A673 (cell line): ENCODE results near the gene GPR153. TPM values are rescaled to one million over a fixed set of nuclear protein-coding genes. Genes with fewer than 3 reads are reported as not detected.

ENCODE experiments used
- BruUV-seq: library from RNA; stranded (reverse); fragments of 400-500 nt; replicated peaks from 2 replicates; lab custom pipeline; 2021; lab: Mats Ljungman, UMichigan
- CTCF ChIA-PET: fragments of 300-600 bp; sonication (Branson Sonifier 250); formaldehyde crosslinking; loops from one replicate; lab custom pipeline; 2022; ENCODE audit warnings: antibody characterized with exemption; lab: Charles Lee
- POLR2A ChIA-PET: fragments of 300-600 bp; sonication (Branson Sonifier 250); formaldehyde crosslinking; loops from one replicate; lab custom pipeline; 2022; ENCODE audit warnings: antibody characterized with exemption; ENCODE audit not compliant: low non-redundant PET; lab: Charles Lee
- DNase-seq: peaks from one replicate; pipeline ENCODE4 v3.0.0-alpha.2; 2015; ENCODE audit warnings: low spot score
- H3K27ac ChIP-seq: fragments of 200-600 bp; sonication (generic); 2 replicates; pipeline ENCODE4 v1.5.1; 2016; ENCODE audit warnings: mixed run types, low read depth, mild to moderate bottlenecking, mixed read lengths, antibody characterized with exemption, low read length; ENCODE audit not compliant: poor library complexity, severe bottlenecking
- H3K27me3 ChIP-seq: fragments of 200-600 bp; sonication (generic); replicated peaks from 2 replicates; pipeline ENCODE4 v1.6.1; 2017; ENCODE audit warnings: mixed run types, low read depth, mild to moderate bottlenecking, mixed read lengths, antibody characterized with exemption, low read length; ENCODE audit not compliant: insufficient read depth, poor library complexity
- H3K36me3 ChIP-seq: fragments of 200-600 bp; sonication (generic); 2 replicates; pipeline ENCODE4 v1.6.1; 2016; ENCODE audit warnings: mixed run types, mild to moderate bottlenecking, mixed read lengths, antibody characterized with exemption, low read length; ENCODE audit not compliant: insufficient read depth, poor library complexity, severe bottlenecking
- H3K4me1 ChIP-seq: fragments of 200-600 bp; sonication (generic); 2 replicates; pipeline ENCODE4 v1.6.1; 2017; ENCODE audit warnings: mixed run types, mild to moderate bottlenecking, mixed read lengths, antibody characterized with exemption, low read length; ENCODE audit not compliant: insufficient read depth, poor library complexity, severe bottlenecking
- H3K4me3 ChIP-seq: fragments of 200-600 bp; sonication (generic); 2 replicates; pipeline ENCODE4 v1.5.1; 2016; ENCODE audit warnings: low read depth, mixed run types, mild to moderate bottlenecking, mixed read lengths, low read length; ENCODE audit not compliant: poor library complexity, severe bottlenecking
- H3K9me3 ChIP-seq: fragments of 200-600 bp; sonication (generic); 2 replicates; pipeline ENCODE4 v1.6.1; 2016; ENCODE audit warnings: mixed run types, low read depth, mild to moderate bottlenecking, mixed read lengths, antibody characterized with exemption, low read length; ENCODE audit not compliant: poor library complexity, severe bottlenecking
- EZH2 ChIP-seq: fragments of 200-600 bp; sonication (generic); IDR thresholded peaks from 2 replicates; pipeline ENCODE4 v1.6.1; 2017; ENCODE audit warnings: borderline replicate concordance, low read depth, mild to moderate bottlenecking, mixed read lengths, antibody characterized with exemption, low read length; ENCODE audit not compliant: poor library complexity, severe bottlenecking
- intact Hi-C: fragments of 100-400 bp; cut with micrococcal nuclease; formaldehyde crosslinking; loops from one replicate; pipeline ENCODE4 v1.10.0; 2022; ENCODE audit not compliant: unreplicated experiment
- total RNA-seq: library from RNA; stranded (reverse); gene quantifications from 2 replicates; pipeline ENCODE4 v1.2.3, GENCODE V29; 2021
- TF ChIP-seq, protein P1 (sequence below): fragments of 300-800, 200-600 bp; sonication (generic); conservative IDR thresholded peaks from 2 replicates; pipeline ENCODE4 v1.5.1; 2017; ENCODE audit warnings: low read depth, mild to moderate bottlenecking, antibody characterized with exemption, low read length, moderate library complexity, mixed read lengths

Gene GPR153
- total RNA-seq, 1 experiment from 2014 or later = 8.4 TPM

DNA sequence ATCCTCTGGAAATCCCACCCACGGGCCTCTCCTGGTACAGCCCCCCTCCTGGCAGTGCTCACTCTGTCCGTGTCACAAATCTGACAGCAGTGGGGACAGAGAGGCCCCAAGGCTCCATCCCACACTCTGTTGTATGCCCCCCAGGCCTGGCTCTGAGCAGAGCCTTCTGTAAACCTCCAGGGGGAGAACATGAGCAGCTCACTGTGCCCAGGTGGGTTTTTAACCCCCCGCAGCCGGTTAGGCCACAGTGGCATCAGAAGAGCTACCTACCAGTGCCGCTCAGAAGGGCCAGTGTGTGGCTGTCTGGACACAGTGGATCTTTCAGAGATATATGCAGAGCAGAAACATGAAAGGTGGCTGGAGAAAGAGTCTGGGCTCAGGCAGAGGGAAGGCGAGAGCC is 12.0 kb upstream of the GPR153 start:
- Histone ChIP-seq H3K4me1 (peaks cover 59% of the 10 kb centered on the region), H3K4me3 (no peak overlapping the region), H3K27ac (peak overlapping the region; percentile 55), H3K27me3 (no peaks in the 10 kb centered on the region), H3K36me3 (no peaks in the 10 kb centered on the region), H3K9me3 (no peaks in the 10 kb centered on the region)
- CTCF ChIA-PET = no interaction called here
- POLR2A ChIA-PET = no interaction called here
- TF ChIP-seq, protein P1, sequence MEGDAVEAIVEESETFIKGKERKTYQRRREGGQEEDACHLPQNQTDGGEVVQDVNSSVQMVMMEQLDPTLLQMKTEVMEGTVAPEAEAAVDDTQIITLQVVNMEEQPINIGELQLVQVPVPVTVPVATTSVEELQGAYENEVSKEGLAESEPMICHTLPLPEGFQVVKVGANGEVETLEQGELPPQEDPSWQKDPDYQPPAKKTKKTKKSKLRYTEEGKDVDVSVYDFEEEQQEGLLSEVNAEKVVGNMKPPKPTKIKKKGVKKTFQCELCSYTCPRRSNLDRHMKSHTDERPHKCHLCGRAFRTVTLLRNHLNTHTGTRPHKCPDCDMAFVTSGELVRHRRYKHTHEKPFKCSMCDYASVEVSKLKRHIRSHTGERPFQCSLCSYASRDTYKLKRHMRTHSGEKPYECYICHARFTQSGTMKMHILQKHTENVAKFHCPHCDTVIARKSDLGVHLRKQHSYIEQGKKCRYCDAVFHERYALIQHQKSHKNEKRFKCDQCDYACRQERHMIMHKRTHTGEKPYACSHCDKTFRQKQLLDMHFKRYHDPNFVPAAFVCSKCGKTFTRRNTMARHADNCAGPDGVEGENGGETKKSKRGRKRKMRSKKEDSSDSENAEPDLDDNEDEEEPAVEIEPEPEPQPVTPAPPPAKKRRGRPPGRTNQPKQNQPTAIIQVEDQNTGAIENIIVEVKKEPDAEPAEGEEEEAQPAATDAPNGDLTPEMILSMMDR = peak; percentile 37
- TF ChIP-seq EZH2 = no peak
- no TSS peak for BruUV-seq
- no peak for DNase-seq
- intact Hi-C loops = no loop called here

DNA sequence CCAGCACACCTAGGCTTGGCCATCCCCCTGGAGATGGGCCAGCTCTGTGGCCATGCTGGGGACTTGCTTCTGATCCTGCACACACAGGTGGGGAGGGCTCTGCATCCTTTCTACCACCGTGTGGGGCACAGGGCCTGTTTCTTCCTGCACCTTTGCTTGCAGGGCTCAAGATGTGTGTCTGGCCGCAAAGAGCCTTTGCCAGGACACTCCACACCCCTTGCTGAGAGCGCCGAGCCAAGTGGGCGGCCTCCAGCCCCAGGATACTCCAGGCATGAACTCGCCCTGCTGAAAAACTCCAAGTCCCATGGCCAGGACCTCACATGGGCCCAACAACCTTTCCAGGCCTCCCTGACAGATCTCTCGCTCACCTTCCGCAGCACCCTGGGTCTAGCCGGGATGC is 11.6 kb upstream of the GPR153 start:
- Histone ChIP-seq H3K27ac (no peak overlapping the region), H3K27me3 (no peaks in the 10 kb centered on the region), H3K36me3 (no peaks in the 10 kb centered on the region), H3K4me3 (no peak overlapping the region), H3K9me3 (no peaks in the 10 kb centered on the region), H3K4me1 (peaks cover 59% of the 10 kb centered on the region)
- ChIA-PET CTCF (no interaction called here), POLR2A (no interaction called here)
- BruUV-seq = no TSS peak
- no peak for DNase-seq
- TF ChIP-seq, protein P1 = no peak
- TF ChIP-seq EZH2 = no peak
- intact Hi-C loops = no loop called here

DNA sequence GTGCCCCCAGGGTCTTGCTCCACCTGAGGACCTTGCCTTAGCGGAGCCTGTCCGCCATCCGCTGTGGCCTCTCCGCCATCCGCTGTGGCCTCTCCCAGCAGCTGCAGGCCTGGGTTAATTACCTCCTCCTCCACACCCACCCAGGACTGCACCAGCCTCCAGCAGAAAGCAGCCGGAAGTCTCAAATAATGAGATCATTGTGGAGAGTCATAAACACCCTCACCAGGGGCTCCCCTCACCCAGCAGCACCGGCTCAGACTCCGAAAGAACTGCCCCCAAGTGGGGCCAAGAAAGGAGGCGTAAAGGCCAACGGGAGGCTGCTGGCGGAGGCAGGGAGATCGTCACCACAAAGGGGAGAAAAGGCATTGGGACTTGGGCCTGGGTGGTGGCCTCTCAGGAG is 10.7 kb upstream of the GPR153 start:
- CTCF ChIA-PET = interaction anchor here (1.0 kb wide), 1 partner anchor 214 kb away, joined by 3 read pairs; no protein-coding TSS in a partner anchor
- H3K27me3 ChIP-seq = no peaks in the 10 kb centered on the region
- no peaks in the 10 kb centered on the region for H3K9me3 ChIP-seq
- DNase-seq = peak; percentile 85
- H3K4me3 ChIP-seq = no peak overlapping the region
- no peak for TF ChIP-seq EZH2
- TF ChIP-seq, protein P1 = no peak
- POLR2A ChIA-PET = no interaction called here
- H3K4me1 ChIP-seq = peaks cover 59% of the 10 kb centered on the region
- no peaks in the 10 kb centered on the region for H3K36me3 ChIP-seq
- BruUV-seq = no TSS peak
- peak overlapping the region; percentile 51 for H3K27ac ChIP-seq
- intact Hi-C loops = no loop called here
